Activated gamma-delta T cell treated with anti-CD3 and anti-CD28 coated beads, Interleukin-2, amount 50 U/mL, for 16 hours (primary cell): ENCODE results near the gene CA5A.
"Not testable (repeated sequence)": the region's sequence is repeated elsewhere in the genome, so short reads cannot be mapped to it uniquely, and the experiment has no call there.

Source experiments
- DNase-seq: peaks from one replicate; pipeline ENCODE4 v3.0.0-alpha.2; 2020; ENCODE audit warnings: low read depth

The CA5A gene

GRCh38 chr16:87947356-87948118 is 11.2 kb upstream of the CA5A start:
- no peak for DNase-seq

DNA sequence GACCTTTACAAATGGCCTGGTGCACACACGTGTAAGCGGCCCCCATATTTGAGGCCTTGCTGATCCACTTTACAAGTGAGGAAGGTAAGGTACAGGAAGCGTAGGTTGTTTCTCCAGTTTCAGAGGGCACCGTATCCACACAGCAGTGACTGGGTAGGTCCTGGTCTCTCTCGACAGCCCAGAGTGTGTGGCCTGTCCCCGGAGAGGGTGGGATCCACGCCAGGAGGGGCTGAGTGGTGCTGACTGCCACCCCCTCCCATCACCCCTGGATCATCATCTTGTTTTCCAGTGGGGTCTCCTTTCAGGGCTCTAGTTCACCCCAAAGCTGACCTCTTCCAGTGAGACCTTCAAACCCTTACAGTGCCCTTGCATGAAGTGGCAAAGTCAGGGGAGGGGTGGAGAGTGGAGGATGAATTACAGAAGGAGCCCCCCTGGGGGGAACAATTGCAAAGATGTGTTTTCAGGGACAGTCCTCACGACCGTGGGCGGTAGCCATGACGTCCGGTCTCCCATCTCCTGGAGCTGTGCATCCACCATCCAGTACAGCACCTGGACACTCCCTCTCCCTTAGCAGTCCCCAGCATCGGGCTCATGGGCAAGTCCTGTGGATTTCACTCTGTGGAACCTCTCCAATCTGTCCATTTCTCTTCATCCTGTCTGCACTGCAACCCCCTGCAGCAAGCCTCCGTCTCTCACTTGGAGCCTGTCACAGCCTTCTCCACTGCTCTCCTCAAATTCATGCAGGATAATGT is 10.4 kb upstream of the CA5A start:
- no peak for DNase-seq

- DNase-seq = no peak
Observed at GRCh38 chr16:87945351-87946042, 9.2 kb upstream of the CA5A start.

- no peak for DNase-seq
Observed at GRCh38 chr16:87942680-87943079, 6.4 kb upstream of the CA5A start.

DNA sequence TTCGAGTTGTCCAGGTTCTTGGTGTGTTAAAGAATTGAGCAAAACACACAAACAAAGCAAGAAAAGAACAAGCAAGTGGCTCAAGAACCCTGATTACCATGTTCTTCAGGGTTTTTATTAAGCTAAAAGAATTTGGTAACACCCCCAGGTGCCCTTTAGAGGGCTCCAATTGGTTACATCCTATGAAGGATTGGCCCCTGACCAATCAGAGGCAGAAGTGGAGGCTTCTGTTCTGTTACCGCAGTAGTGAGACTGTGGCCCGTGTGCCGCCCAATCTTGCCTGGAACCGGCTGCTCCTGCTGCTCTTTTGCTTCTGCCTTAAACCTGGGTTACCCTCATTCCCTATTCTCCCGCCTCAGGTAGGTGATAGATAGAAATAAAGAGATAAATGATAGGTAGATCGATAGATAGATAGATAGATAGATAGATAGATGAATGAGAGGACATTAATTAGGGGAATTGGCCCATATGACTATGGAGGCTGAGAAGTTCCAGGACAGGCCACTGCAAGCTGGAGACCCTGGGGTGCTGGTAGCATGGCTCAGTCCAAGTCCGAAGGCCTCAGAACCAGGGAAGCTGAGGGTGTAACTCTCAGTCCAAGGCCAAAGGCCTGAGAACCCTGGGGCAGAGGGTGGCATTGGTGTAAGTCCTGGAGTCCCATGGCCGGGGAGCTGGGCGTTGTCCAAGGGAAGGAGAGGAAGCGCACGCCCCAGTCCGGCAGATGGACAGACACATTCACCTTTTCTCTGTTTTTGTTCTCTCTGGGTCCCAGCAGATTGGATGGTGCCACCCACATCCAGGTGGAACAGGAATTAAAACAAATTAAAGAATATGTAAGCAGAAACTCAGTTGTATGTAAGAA is 3.5 kb upstream of the CA5A start:
- DNase-seq = no peak

DNA sequence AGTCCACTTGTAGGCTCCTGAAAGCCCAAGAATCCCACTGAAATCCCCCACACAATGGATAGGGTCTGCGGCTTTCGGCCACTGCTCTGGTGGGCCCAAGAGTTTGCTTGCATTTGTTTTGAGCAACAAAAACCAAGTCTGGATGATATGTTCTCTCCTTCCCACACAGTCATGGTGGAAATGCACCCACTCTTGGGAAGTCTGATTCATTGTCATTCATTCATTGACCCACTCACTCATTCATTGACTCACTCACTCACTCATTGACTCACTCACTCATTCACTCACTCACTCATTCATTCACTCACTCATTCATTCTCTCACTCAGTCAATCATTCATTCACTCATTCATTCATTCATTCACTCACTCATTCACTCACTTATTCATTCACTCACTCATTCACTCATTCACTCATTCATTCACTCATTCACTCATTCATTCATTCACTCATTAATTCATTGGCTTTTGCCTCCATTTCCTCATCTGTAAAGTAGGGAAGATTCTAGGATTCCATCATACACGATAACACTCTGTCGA is 2.2 kb upstream of the CA5A start:
- DNase-seq = no peak

- not testable (repeated sequence) for DNase-seq
Observed at GRCh38 chr16:87937231-87937542, 858 bp upstream of the CA5A start.

DNA sequence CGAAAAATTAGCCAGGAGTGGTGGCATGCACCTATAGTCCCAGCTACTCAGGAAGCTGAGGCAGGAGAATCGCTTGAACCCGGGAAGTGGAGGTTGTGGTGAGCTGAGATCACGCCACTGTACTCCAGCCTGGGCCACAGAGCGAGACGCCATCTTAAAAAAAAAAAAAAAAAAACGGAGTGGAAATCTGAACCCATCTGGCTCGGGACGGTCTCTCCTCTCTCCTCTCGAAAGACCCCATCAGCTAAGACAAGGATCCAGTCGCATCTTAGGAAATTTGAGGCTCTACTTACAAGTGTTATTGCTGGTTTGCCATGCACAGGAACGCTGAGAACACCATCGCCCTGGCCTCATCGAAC is 334 bp downstream of the CA5A start:
- DNase-seq = not testable (repeated sequence)

DNA sequence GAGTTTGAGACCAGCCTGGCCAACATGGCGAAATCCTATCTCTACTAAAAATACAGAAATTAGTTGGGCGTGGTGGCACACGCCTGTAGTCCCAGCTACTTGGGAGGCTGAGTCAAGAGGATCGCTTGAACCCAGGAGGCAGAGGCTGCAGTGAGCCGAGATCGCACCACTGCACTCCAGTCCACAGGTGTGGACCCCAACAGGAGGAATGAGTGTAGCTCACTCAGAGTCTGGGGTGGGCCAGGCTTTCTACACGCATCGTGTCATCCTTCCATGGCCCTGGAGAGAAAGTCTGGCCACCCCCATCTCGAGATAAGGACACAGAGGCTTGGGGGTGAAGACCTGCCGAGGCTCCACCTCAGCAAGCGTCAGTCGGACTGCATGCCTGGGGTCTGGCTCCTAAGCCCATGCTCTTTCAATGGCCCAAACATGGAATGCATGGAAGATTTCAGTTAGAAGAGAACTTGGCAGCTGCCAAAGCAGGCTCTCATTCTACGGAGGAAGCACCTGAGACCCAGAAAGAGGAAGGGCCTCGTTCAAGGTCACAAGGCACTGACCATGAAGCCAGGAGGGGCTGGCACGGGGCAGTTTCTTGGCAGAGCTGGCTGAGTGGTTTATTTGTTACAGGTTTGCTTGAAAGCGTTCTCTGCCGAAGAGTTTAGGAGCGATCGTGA is 1.4 kb downstream of the CA5A start:
- DNase-seq = not testable (repeated sequence)

DNA sequence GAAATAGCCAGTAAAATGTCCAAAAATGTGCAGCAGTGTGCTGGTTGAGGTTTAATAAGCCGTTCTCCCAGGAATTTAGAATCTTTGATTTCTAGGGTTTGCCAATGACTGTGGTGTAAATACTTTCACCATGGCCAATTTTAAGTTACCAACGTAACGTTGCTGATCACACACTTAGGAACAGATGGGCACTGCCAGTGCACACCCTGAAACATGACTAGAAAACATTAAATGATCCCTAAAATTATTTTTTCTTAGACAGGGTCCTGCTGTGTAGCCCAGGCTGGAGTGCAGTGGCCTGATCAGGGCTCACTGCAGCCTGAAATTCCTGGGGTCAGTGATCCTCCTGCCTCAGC is 3.2 kb downstream of the CA5A start:
- DNase-seq = no peak

DNA sequence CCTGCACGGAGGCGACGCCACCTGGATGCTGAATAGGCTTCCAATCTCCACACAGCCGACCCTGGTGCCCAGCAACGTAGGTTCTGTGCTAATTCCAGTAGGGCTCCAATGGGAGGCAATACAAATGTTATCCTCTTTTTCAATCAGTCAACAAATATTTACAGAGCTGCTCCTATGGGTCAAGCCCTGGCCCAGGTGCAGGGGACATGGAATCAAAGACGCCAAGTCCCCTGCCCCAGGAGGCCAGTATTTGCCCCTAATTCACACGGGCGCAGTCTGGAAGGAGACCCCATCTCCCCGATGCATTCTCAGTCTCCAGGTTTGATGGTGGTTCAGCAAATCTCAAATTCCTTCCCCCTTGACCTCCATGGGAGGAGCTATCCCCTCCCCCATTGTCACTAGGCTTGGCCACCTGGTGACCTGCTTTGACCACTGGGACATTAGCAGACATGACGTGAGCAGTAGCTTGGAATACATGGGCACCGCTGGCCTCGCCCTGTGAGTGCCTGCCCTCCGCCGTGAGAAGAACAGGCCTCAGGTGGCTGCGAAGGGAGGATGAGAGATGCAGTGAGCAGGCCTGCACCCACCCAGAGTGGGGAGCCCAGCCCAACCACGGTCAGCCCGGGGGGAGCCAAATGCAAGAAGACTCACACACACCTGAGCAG is 3.7 kb downstream of the CA5A start:
- DNase-seq = not testable (repeated sequence)

- no peak for DNase-seq
Observed at GRCh38 chr16:87931504-87931903, 4.8 kb downstream of the CA5A start.

DNA sequence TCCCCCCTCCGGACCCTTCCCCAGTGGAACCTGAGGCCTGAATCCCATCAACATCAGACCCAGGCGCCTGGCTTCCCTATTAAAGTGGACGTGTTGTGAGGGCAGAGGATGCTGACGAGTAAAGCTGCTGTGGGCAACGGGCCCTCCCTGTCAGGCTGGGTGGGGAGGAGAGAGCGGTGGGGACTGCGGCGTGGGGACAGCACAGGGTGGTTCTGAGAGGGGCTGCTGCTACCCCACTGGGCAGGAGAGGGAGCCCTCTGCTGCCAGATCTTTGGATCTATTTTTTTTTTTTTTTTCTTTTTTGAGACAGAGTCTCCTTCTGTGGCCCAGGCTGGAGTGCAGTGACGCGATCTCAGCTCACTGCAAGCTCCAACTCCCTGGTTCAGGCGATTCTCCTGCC is 5.9 kb downstream of the CA5A start:
- no peak for DNase-seq

DNA sequence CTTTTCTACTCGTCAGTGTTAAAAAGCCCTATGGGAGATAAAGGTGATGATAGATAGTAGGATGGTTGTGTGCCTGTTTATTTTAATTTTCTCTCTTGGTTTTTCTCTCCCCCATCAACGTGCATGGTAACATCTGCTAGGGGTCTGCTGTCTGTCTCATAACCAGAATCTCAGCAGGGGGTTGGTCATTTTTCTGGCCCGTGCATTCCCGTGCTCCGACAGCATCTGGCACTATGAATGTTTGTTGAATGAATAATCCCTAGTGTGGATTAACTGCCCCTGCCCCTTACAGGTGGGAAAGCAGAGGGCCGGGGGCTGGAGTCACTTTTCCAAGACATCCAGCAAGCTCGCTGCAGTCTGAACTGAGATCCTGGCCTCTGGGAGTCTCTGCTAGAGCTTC is 6.3 kb downstream of the CA5A start:
- DNase-seq = no peak

GRCh38 chr16:87927195-87927562 is 9.2 kb downstream of the CA5A start:
- DNase-seq = no peak

GRCh38 chr16:87926246-87927194 is 9.8 kb downstream of the CA5A start:
- no peak for DNase-seq

DNA sequence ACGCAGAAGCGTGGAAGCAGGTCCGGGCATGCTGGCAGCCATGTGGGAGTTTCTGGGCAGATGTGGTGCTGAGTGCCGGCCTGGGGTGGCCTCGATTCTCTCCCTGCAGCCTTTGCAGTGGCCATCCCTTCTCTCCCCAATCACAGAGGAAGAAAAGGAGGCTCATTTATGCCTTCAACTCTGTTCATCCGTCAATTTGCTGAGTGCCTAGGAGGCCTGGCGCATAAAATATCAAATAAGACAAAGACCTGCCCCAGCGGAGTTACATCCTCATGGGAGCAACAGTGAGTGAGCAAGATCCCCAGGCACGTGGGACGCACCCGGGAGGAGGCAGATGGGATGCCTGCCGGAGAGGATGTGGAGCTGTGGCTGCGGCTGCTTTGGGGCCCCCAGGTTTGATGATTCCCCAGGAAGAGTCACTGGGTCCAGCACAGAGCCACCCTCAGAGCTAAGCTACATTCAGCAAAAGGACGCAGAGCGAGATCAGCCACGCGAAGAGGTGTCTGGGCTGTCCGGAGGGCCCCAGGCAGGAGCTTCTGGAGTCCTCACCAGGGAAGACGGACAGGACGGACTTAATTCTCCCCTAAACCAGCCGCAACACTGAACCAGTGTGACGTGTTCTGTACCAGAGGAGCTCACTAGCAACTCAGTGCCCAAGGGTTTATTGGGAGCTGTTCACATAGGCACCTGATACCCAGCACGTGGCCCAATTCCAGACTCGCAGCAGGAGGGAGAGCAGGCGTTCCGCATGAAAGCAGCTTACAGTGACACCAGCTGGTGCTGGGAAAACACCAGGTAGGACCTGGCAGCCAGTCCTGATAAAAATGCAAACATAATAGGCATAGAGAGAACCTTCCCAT is 11.3 kb downstream of the CA5A start:
- no peak for DNase-seq

GRCh38 chr16:87924041-87924810 is 12.1 kb downstream of the CA5A start:
- no peak for DNase-seq
